HG02678 (cell line): Measurements from ENCODE around the gene ZDHHC24.

Source experiments
- ATAC-seq: cut with Tn5 transposase; IDR thresholded peaks from one replicate; pipeline ENCODE4 v1.9.1; 2021; ENCODE audit warnings: mild to moderate bottlenecking, moderate library complexity; ENCODE audit not compliant: unreplicated experiment

ZDHHC24 gene

DNA sequence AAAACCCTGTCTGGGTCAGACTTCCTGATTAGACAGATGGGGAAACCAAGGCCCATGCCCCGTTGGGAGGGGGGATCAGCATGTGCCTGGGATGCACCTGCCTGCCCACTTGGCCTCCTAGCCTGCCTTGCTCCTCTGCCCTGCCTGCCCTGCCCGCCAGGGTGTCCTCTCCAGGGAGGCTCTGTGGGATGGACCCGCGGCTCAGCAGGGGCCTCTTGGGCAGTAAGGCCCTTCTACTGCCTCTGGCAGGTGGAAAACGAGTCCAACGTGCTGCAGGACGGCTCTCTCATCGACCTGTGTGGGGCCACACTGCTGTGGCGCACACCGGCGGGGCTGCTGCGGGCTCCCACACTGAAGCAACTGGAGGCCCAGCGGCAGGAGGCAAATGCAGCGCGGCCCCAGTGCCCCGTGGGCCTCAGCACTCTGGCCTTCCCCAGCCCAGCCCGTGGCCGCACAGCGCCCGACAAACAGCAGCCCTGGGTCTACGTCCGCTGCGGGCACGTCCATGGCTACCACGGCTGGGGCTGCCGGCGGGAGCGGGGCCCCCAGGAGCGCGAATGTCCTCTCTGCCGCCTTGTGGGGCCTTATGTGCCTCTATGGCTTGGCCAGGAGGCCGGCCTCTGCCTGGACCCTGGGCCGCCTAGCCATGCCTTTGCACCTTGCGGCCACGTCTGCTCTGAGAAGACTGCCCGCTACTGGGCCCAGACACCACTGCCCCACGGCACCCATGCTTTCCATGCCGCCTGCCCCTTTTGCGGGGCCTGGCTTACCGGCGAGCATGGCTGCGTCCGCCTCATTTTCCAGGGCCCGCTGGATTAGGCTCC, 70.3 kb downstream of the ZDHHC24 start:
- ATAC-seq, result no peak

DNA sequence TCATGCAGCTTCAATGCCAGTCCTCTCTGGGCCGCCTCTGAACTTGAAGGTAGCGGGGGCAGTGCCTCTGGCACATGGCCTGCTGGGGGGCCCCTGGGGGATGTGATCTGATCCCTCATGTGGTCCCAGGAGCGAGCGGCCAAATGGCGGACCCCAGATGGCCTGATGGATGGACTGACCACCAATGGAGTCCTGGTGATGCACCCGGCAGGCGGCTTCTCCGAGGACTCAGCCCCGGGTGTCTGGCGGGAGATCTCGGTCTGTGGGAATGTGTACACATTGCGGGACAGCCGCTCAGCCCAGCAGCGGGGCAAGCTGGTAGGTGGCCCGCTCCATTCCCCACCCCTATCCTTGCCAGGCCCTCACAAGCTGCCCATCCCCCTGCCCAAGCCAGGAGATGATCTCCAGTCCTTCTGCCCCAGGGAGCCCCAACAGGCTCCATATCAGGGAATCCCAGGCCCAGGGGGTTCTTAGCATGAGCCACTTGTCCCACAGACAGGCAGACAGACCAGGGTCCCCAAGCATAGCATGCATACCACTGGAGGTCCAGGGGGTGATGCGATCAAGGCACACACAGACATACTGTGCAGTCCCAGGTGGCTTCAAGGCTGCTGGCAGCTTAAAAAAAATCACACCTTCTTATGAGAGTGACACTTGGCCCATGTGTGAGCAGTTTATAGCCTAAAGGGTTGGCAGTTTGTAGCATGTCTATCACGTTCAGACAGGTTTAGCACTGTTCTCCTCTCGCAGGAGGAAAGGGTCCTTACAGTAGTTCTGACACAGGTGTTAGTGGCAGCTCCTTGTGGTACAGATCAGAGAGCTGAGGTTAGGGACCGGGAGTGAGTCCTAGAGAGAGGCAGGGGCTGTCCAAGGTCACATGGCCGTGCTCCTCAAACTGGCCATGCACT, 72.0 kb downstream of the ZDHHC24 start:
- no peak for ATAC-seq

DNA sequence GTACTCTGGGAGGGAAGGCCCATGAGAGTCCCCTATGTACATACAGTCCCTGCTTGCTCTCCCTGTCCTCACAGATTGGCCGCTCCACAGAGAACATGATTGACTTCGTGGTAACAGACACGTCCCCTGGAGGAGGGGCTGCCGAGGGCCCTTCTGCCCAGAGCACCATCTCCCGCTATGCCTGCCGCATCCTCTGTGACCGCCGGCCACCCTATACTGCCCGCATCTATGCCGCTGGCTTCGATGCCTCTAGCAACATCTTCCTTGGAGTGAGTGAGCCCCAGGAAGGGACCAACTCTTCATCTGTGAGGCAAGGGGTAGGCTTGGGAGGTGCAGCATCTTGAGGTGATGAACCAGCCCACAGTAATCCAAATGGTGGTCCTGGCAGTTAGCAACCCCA, 72.7 kb downstream of the ZDHHC24 start:
- ATAC-seq, result no peak

DNA sequence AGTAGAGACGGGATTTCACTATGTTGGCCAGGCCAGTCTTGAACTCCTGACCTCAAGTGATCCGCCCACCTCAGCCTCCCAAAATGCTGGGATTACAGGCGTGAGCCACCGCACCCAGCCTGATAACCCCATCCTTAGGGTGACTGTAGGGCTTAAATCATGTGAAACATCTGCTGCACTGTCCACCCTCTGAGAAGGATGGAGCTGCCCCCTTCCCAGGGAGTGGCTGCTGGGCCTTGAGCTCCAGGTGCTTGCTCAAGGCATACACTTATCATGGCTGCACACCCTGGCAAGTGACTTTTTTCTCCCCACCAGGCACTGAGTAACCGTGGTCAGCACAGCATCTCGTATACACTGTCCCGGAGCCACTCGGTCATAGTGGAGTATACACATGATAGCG, 73.8 kb downstream of the ZDHHC24 start:
- no peak for ATAC-seq

DNA sequence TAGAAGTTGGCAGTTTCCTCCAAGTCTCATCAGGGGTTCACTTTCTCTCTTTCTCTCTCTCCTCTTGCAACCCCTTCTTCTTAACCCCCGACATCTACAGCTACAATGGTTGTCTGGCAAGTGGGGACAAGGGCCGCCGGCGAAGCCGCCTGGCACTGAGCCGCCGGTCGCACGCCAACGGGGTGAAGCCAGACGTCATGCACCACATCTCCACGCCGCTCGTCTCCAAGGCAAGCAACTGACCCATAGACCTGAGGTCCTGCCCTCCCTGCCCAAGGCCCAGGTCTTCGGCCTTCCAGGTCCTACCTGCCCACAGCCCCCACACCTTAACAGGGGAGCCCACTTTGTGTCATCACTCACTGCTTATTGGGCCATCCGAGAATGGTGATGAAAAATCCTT, 74.7 kb downstream of the ZDHHC24 start:
- ATAC-seq, result no peak
